Right atrium auricular region (tissue), 2 donors: ENCODE data around the gene IL32. TPM values are rescaled to one million over a fixed set of nuclear protein-coding genes. Genes with fewer than 3 reads are reported as not detected.

Experiments used
- DNase-seq: peaks from one replicate; pipeline ENCODE4 v3.0.0-alpha.2; 2019; ENCODE audit warnings: low spot score
- H3K27ac ChIP-seq, 2 donors: fragments of 200-600 bp; sonication (generic); 1 replicate in 1 of 2; 2 replicates in 1 of 2; pipeline ENCODE4 v1.5.1; 2016 to 2019
- H3K27me3 ChIP-seq, 2 donors: fragments of 200-600 bp; sonication (generic); one replicate each; pipeline versions ENCODE4 v1.5.1 to v1.6.0; 2017 to 2019
- H3K36me3 ChIP-seq: fragments of 200-600 bp; sonication (generic); one replicate; pipeline ENCODE4 v1.5.1; 2016
- H3K4me1 ChIP-seq, 2 donors: fragments of 200-600 bp; sonication (generic); one replicate each; pipeline versions ENCODE4 v1.5.1 to v1.6.0; 2017 to 2019
- H3K4me3 ChIP-seq, 2 donors: fragments of 200-600 bp; sonication (generic); 1 replicate in 1 of 2; 2 replicates in 1 of 2; pipeline ENCODE4 v1.5.1; 2017 to 2019; ENCODE audit warnings: mild to moderate bottlenecking in 1 of 2, moderate library complexity in 1 of 2
- H3K9me3 ChIP-seq, 2 donors: fragments of 200-600 bp; sonication (generic); one replicate each; pipeline ENCODE4 v1.5.1; 2019
- CTCF ChIP-seq, 2 donors: fragments of 200-600 bp; sonication (generic); IDR thresholded peaks; one replicate each; pipeline ENCODE4 v1.5.1; 2019; ENCODE audit warnings: antibody characterized with exemption in 2 of 2
- total RNA-seq, 2 donors: library from RNA; depleted of rRNA; stranded (reverse); fragments of >200 nt; gene quantifications; one replicate each; pipeline ENCODE4 v1.1.0, GENCODE V29; 2016

The IL32 gene
- total RNA-seq, 2 donors from 2014 or later, result 52.9 to 56.0 TPM

DNA sequence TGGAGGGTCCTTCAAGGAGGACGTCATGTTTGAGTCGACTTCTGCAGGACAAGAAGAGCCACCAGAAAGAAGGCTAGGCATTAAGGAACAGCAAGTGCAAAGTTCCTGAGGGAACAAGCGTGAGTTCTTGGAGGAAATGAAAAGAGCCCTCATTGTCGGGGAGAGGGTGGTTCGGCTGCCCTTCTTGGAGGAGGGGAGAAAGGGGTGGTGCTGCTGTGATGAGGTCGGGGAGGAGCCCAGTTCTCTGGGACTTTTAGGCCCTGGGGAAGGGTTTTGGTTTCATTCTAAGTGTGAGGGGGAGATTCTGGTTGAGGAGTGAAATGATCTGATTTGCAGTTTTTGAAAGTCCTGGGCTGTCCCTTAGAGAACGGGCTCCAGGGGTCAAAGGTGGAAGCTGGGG, 32.8 kb upstream of the IL32 start:
- peaks cover 13 to 30% of the 10 kb centered on the region in 2 donors for H3K27me3 ChIP-seq
- TF ChIP-seq CTCF (IDR thresholded peaks at IDR 0.05), result no peak
- no peaks in the 10 kb centered on the region for H3K9me3 ChIP-seq
- no peaks in the 10 kb centered on the region for H3K36me3 ChIP-seq
- DNase-seq, result no peak
- peaks cover 0 to 27% of the 10 kb centered on the region in 2 donors for H3K4me1 ChIP-seq
- no peak overlapping the region for H3K4me3 ChIP-seq
- H3K27ac ChIP-seq, result no peak overlapping the region

- Histone ChIP-seq H3K27me3 (peaks cover 9 to 39% of the 10 kb centered on the region in 2 donors), H3K4me3 (no peak overlapping the region), H3K9me3 (no peaks in the 10 kb centered on the region), H3K4me1 (peaks cover 0 to 12% of the 10 kb centered on the region in 2 donors), H3K36me3 (no peaks in the 10 kb centered on the region), H3K27ac (no peak overlapping the region)
- TF ChIP-seq CTCF (IDR thresholded peaks at IDR 0.05), result no peak
- no peak for DNase-seq
Observed at GRCh38 chr16:3035289-3035971, 30.0 kb upstream of the IL32 start.

DNA sequence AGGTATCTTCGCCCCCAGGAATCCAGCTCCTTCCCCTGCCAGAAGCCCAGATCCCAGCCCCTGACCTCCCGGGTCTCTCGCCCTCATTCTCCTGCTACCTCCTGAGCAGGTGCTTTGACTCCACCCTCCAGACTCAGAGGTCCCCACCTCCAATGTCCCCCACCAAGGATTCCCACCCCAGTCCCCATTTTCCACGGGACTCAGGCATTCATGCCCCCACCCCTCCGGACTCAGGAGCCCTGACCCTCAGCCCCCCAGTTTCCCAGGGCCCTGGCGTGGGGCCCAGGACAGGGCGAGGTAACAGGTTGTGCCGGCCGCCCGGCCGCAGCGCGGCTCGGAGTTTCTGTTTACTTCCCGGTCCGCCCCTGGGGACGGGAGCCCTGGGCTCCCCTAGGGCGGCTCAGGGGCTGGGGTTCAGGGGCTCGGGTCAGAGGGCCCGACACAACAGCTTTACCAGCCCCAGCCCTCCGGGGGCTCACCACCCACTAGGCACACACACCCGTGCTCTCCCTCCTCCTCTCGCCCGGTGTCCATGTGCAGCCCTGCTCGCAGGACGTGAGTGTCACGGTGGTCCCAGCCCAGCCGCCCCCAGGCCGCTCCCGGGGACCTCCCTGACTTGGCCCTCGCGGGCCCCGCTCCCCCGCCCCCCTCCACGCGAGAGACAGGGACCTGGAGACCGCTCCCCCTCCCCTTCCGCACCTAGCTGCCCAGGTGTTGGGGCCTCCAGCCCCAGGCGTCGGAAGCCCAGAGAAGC, 29.3 kb upstream of the IL32 start:
- peaks cover 0 to 12% of the 10 kb centered on the region in 2 donors for H3K4me1 ChIP-seq
- no peaks in the 10 kb centered on the region for H3K36me3 ChIP-seq
- peaks cover 9 to 36% of the 10 kb centered on the region in 2 donors for H3K27me3 ChIP-seq
- H3K9me3 ChIP-seq, result no peaks in the 10 kb centered on the region
- no peak for DNase-seq
- no peak overlapping the region for H3K27ac ChIP-seq
- no peak for TF ChIP-seq CTCF (IDR thresholded peaks at IDR 0.05)
- peak overlapping the region in 1 of 2 donors; percentile 12 for H3K4me3 ChIP-seq

DNA sequence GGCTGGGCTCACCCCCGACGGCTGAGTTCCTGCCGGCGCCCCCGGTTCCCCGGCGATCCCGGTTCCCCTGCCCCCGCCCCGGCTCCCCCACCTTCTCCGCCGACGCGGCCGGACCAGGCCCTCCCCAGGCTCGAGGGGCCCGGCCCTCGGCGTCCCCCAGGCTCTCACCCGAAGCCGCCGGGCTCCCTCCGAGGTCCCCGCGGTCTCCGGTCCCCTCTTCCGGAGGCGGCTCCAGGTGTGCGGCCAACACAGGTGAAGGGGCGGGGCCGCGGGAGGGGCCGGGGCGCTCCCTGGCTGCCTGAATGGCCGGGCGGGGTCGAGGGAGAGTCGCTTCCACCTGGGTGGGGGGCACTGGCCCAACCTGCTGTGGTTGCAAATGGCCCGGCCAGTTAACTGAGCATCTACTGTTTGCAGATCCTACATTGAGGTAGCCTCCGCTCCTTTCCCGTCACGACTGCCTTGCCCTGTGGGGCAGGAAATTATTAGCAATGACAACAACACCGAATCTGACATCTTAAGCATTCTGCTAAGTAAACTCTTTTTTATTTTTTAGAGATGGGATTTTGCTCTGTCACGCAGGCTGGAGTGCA, 28.6 kb upstream of the IL32 start, which contains the start of gene BICDL2:
TSS of gene BICDL2 (minus strand) at position 219 of the 590 bp plus-strand sequence. CDS start 1,448 bp downstream, outside the sequence.
- Histone ChIP-seq H3K27ac (no peak within 1 kb of the TSS), H3K36me3 (no peaks in the 10 kb centered on the region), H3K9me3 (no peaks in the 10 kb centered on the region), H3K27me3 (peaks cover 9 to 36% of the 10 kb centered on the region in 2 donors), H3K4me3 (peak within 1 kb of the TSS in 1 of 2 donors; percentile 12), H3K4me1 (peaks cover 0 to 12% of the 10 kb centered on the region in 2 donors)
- no peak for DNase-seq
- no peak for TF ChIP-seq CTCF (IDR thresholded peaks at IDR 0.05)

DNA sequence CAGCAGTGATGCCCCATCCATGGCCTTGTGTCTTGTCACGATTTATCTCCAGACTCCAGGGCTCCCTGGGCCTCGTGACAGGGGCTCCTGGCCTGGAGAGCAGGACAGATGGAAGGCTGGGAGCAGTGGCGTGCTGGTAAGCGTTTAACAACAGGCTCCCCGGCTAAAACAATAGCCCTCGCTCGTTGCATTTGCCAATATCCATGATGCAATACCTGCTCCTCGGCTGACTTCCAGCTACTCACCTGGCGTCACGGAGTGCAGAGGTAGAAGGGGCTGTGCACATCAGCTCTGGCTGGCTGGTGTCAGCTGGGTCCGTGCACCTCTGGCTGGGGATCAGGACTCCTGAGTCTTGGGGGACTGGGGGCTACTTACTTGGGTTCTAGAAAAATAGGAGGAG, 27.2 kb upstream of the IL32 start:
- H3K27ac ChIP-seq, result no peak overlapping the region
- no peaks in the 10 kb centered on the region for H3K36me3 ChIP-seq
- peaks cover 0 to 12% of the 10 kb centered on the region in 2 donors for H3K4me1 ChIP-seq
- H3K9me3 ChIP-seq, result no peaks in the 10 kb centered on the region
- no peak for DNase-seq
- no peak overlapping the region for H3K4me3 ChIP-seq
- TF ChIP-seq CTCF (IDR thresholded peaks at IDR 0.05), result no peak
- peaks cover 11 to 36% of the 10 kb centered on the region in 2 donors for H3K27me3 ChIP-seq
